GM23338 (cell line): ENCODE data around the gene ANKRD62. TPM values are rescaled to one million over a fixed set of nuclear protein-coding genes. Genes with fewer than 3 reads are reported as not detected.
A peak's percentile ranks its signal among the peaks of the same experiment; 100 is the strongest.

Source experiments
- ATAC-seq: fragments of 200-7000 bp; cut with Tn5 transposase; 3 replicates; pipeline ENCODE4 v1.9.1; 2020
- DNase-seq: peaks from one replicate; pipeline ENCODE4 v3.0.0-alpha.2; 2015; ENCODE audit warnings: low spot score
- H2AFZ ChIP-seq: fragments of 200-600 bp; sonication (generic); 2 replicates; pipeline ENCODE4 v1.8.0; 2016; ENCODE audit warnings: antibody characterized with exemption, mild to moderate bottlenecking, moderate library complexity
- H3F3A ChIP-seq: fragments of 200-600 bp; sonication (generic); replicated peaks from 2 replicates; pipeline ENCODE4 v1.8.0; 2017; ENCODE audit warnings: antibody characterized with exemption, mixed run types, low read depth
- H3K27ac ChIP-seq: fragments of 200-600 bp; sonication (generic); 2 replicates; pipeline ENCODE4 v1.6.1; 2016; ENCODE audit warnings: low read depth
- H3K27me3 ChIP-seq: fragments of 200-600 bp; sonication (generic); 2 replicates; pipeline ENCODE4 v1.8.0; 2016; ENCODE audit warnings: mild to moderate bottlenecking, mixed run types, moderate library complexity; ENCODE audit not compliant: insufficient read depth
- H3K36me3 ChIP-seq: fragments of 200-600 bp; sonication (generic); 2 replicates; pipeline ENCODE4 v1.8.0; 2016; ENCODE audit warnings: mild to moderate bottlenecking; ENCODE audit not compliant: insufficient read depth
- H3K4me1 ChIP-seq: fragments of 200-600 bp; sonication (generic); 2 replicates; pipeline ENCODE4 v1.8.0; 2016; ENCODE audit warnings: mild to moderate bottlenecking, moderate library complexity; ENCODE audit not compliant: insufficient read depth
- H3K4me2 ChIP-seq: fragments of 200-600 bp; sonication (generic); 2 replicates; pipeline ENCODE4 v1.7.1; 2017; ENCODE audit warnings: mixed run types
- H3K4me3 ChIP-seq: fragments of 200-600 bp; sonication (generic); 2 replicates; pipeline ENCODE4 v1.6.1; 2016; ENCODE audit warnings: mixed run types
- H3K79me2 ChIP-seq: fragments of 200-600 bp; sonication (generic); replicated peaks from 2 replicates; pipeline ENCODE4 v1.8.0; 2017; ENCODE audit warnings: mild to moderate bottlenecking; ENCODE audit not compliant: insufficient read depth
- H3K9me2 ChIP-seq: fragments of 200-600 bp; sonication (generic); 2 replicates; pipeline ENCODE4 v1.8.0; 2017; ENCODE audit not compliant: insufficient read depth
- H4K20me1 ChIP-seq: fragments of 200-600 bp; sonication (generic); replicated peaks from 2 replicates; pipeline ENCODE4 v1.8.0; 2017; ENCODE audit warnings: mild to moderate bottlenecking; ENCODE audit not compliant: insufficient read depth
- H3K27ac Mint-ChIP-seq: 2 replicates; pipeline ENCODE4 v1.8.0; 2020; ENCODE audit warnings: inconsistent platforms, mild to moderate bottlenecking, moderate library complexity, mixed read lengths
- H3K27me3 Mint-ChIP-seq: 3 replicates; pipeline ENCODE4 v1.8.0; 2022; ENCODE audit warnings: low read depth, mild to moderate bottlenecking, moderate library complexity, mixed read lengths, inconsistent platforms; ENCODE audit not compliant: insufficient read depth, poor library complexity
- H3K36me3 Mint-ChIP-seq: 3 replicates; pipeline ENCODE4 v1.8.0; 2021; ENCODE audit warnings: low read depth, mild to moderate bottlenecking, inconsistent platforms, moderate library complexity, mixed read lengths
- H3K4me1 Mint-ChIP-seq: 3 replicates; pipeline ENCODE4 v1.8.0; 2020; ENCODE audit warnings: mild to moderate bottlenecking, inconsistent platforms, mixed read lengths
- H3K4me3 Mint-ChIP-seq: 3 replicates; pipeline ENCODE4 v1.8.0; 2021; ENCODE audit warnings: moderate library complexity, mild to moderate bottlenecking, inconsistent platforms, mixed read lengths
- H3K9me3 Mint-ChIP-seq: 3 replicates; pipeline ENCODE4 v1.8.0; 2020; ENCODE audit warnings: moderate library complexity, mild to moderate bottlenecking, inconsistent platforms, mixed read lengths
- CTCF ChIP-seq, 2 experiments: fragments of 200-600 bp in 1 of 2; sonication (generic) in 1 of 2; conservative IDR thresholded peaks; 2 replicates each; pipeline versions ENCODE4 v1.5.1 to v1.6.1; 2016 to 2017; ENCODE audit warnings: antibody characterized with exemption in 2 of 2, low read depth in 2 of 2, mild to moderate bottlenecking in 2 of 2, moderate library complexity in 1 of 2
- EZH2 ChIP-seq: fragments of 200-600 bp; sonication (generic); IDR thresholded peaks from one replicate; pipeline ENCODE4 v1.8.0; 2017; ENCODE audit warnings: antibody characterized with exemption, mild to moderate bottlenecking, low read depth; ENCODE audit not compliant: unreplicated experiment
- EZH2phosphoT487 ChIP-seq: fragments of 200-600 bp; sonication (generic); IDR thresholded peaks from one replicate; pipeline ENCODE4 v1.8.1; 2018; ENCODE audit warnings: antibody characterized with exemption; ENCODE audit not compliant: unreplicated experiment
- JUNB ChIP-seq: IDR thresholded peaks from one replicate; pipeline ENCODE4 v1.6.1; 2016; ENCODE audit warnings: antibody characterized with exemption; ENCODE audit not compliant: unreplicated experiment
- POLR2AphosphoS5 ChIP-seq: IDR thresholded peaks from 2 replicates; pipeline ENCODE4 v1.6.1; 2016; ENCODE audit warnings: antibody characterized with exemption, low read depth
- ZNF114 ChIP-seq: fragments of 250-450 bp; sonication (Bioruptor Pico); IDR thresholded peaks from 2 replicates; pipeline ENCODE4 v1.5.0; 2020; ENCODE audit warnings: mild to moderate bottlenecking, moderate library complexity
- ZNF331 ChIP-seq: fragments of 250-450 bp; sonication (Bioruptor Pico); IDR thresholded peaks from 2 replicates; pipeline ENCODE4 v1.5.0; 2020; ENCODE audit warnings: low read depth, mild to moderate bottlenecking, moderate library complexity
- polyA plus RNA-seq: library from polyadenylated mRNA; unstranded; fragments of >200 nt; fragmentation: Nextera tagmentation; extraction: Ambion mirVana; gene quantifications from 2 replicates; pipeline ENCODE4 v1.2.1, GENCODE V29; 2016
- total RNA-seq: library from RNA; depleted of rRNA; stranded (reverse); fragments of >200 nt; shearing (Covaris generic); gene quantifications from 2 replicates; pipeline ENCODE4 v1.2.3, GENCODE V29; 2014
- TF ChIP-seq, protein P1 (sequence below): fragments of 250-450 bp; sonication (Bioruptor Pico); IDR thresholded peaks from 2 replicates; pipeline ENCODE4 v1.5.0; 2020; ENCODE audit warnings: mild to moderate bottlenecking, moderate library complexity
- TF ChIP-seq, protein P2 (sequence below): IDR thresholded peaks from one replicate; pipeline ENCODE4 v1.6.1; 2018; ENCODE audit warnings: antibody characterized with exemption; ENCODE audit not compliant: unreplicated experiment

ANKRD62 gene
- total and polyA plus RNA-seq, 2 experiments from 2014 or later: not detected

- H3K4me3 ChIP-seq: no peak overlapping the region
- DNase-seq: peak; percentile 63
- H3F3A ChIP-seq: no peaks in the 10 kb centered on the region
- peaks cover 8% of the 10 kb centered on the region for H3K4me1 Mint-ChIP-seq
- ATAC-seq: peak; percentile 83
- H3K27ac Mint-ChIP-seq: no peak overlapping the region
- H3K27me3 Mint-ChIP-seq: peaks cover 7% of the 10 kb centered on the region
- no peaks in the 10 kb centered on the region for H4K20me1 ChIP-seq
- peaks cover 3% of the 10 kb centered on the region; the same call in 1 of the 3 replicates for H3K9me3 Mint-ChIP-seq
- no peak overlapping the region for H3K4me3 Mint-ChIP-seq
- H3K27me3 ChIP-seq: no peaks in the 10 kb centered on the region
- no peak overlapping the region for H3K4me2 ChIP-seq
- 0 out of 2 replicates have a peak overlapping the region, but pooled peaks have one; percentile 52 for H2AFZ ChIP-seq
- H3K27ac ChIP-seq: no peak overlapping the region
- TF ChIP-seq CTCF (conservative IDR thresholded peaks at IDR 0.05; ENCODE audit: low read depth in 2 of 2) (peak; percentile 64 to 65), EZH2phosphoT487 (no peak)
- no peaks in the 10 kb centered on the region for H3K4me1 ChIP-seq
- H3K36me3 ChIP-seq: no peaks in the 10 kb centered on the region
- H3K36me3 Mint-ChIP-seq: no peaks in the 10 kb centered on the region
- no peaks in the 10 kb centered on the region for H3K79me2 ChIP-seq
- no peaks in the 10 kb centered on the region for H3K9me2 ChIP-seq
These were observed 45.4 kb upstream of the ANKRD62 start for GRCh38 chr18:12048010-12048826.

DNA sequence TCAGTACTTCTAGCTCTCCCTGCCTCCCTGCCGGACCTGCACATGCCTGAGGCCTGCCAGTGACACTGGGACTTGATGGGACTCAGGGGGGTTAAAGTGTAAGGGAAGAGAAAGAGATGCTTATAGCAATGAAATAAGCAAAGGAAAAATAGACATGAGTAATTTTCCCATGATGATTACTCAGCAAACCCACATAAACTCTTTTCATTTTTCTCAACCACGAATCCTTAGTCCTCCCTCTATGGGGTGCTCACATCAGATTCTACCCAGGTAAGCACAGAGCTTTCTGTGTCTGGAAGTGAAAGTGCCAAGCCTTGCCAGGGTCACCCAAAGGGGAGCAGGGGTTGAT lies 44.8 kb upstream of the ANKRD62 start:
- DNase-seq (no peak), ATAC-seq (no peak)
- Mint-ChIP-seq H3K27me3 (peaks cover 7% of the 10 kb centered on the region), H3K4me3 (no peak overlapping the region), H3K9me3 (peaks cover 3% of the 10 kb centered on the region; the same call in 1 of the 3 replicates), H3K4me1 (peaks cover 8% of the 10 kb centered on the region), H3K27ac (no peak overlapping the region), H3K36me3 (no peaks in the 10 kb centered on the region)
- H3K27ac ChIP-seq: no peak overlapping the region
- no peaks in the 10 kb centered on the region for H3K36me3 ChIP-seq
- H3K4me2 ChIP-seq: no peak overlapping the region
- H3K79me2 ChIP-seq: no peaks in the 10 kb centered on the region
- H3F3A ChIP-seq: no peaks in the 10 kb centered on the region
- no peaks in the 10 kb centered on the region for H3K9me2 ChIP-seq
- 0 out of 2 replicates have a peak overlapping the region, but pooled peaks have one; percentile 52 for H2AFZ ChIP-seq
- no peaks in the 10 kb centered on the region for H3K27me3 ChIP-seq
- H3K4me1 ChIP-seq: no peaks in the 10 kb centered on the region
- H3K4me3 ChIP-seq: no peak overlapping the region
- no peaks in the 10 kb centered on the region for H4K20me1 ChIP-seq
- TF ChIP-seq EZH2: no peak
- TF ChIP-seq ZNF331 (CRISPR knock-in tag): no peak
- TF ChIP-seq POLR2AphosphoS5: no peak
- TF ChIP-seq, protein P1, sequence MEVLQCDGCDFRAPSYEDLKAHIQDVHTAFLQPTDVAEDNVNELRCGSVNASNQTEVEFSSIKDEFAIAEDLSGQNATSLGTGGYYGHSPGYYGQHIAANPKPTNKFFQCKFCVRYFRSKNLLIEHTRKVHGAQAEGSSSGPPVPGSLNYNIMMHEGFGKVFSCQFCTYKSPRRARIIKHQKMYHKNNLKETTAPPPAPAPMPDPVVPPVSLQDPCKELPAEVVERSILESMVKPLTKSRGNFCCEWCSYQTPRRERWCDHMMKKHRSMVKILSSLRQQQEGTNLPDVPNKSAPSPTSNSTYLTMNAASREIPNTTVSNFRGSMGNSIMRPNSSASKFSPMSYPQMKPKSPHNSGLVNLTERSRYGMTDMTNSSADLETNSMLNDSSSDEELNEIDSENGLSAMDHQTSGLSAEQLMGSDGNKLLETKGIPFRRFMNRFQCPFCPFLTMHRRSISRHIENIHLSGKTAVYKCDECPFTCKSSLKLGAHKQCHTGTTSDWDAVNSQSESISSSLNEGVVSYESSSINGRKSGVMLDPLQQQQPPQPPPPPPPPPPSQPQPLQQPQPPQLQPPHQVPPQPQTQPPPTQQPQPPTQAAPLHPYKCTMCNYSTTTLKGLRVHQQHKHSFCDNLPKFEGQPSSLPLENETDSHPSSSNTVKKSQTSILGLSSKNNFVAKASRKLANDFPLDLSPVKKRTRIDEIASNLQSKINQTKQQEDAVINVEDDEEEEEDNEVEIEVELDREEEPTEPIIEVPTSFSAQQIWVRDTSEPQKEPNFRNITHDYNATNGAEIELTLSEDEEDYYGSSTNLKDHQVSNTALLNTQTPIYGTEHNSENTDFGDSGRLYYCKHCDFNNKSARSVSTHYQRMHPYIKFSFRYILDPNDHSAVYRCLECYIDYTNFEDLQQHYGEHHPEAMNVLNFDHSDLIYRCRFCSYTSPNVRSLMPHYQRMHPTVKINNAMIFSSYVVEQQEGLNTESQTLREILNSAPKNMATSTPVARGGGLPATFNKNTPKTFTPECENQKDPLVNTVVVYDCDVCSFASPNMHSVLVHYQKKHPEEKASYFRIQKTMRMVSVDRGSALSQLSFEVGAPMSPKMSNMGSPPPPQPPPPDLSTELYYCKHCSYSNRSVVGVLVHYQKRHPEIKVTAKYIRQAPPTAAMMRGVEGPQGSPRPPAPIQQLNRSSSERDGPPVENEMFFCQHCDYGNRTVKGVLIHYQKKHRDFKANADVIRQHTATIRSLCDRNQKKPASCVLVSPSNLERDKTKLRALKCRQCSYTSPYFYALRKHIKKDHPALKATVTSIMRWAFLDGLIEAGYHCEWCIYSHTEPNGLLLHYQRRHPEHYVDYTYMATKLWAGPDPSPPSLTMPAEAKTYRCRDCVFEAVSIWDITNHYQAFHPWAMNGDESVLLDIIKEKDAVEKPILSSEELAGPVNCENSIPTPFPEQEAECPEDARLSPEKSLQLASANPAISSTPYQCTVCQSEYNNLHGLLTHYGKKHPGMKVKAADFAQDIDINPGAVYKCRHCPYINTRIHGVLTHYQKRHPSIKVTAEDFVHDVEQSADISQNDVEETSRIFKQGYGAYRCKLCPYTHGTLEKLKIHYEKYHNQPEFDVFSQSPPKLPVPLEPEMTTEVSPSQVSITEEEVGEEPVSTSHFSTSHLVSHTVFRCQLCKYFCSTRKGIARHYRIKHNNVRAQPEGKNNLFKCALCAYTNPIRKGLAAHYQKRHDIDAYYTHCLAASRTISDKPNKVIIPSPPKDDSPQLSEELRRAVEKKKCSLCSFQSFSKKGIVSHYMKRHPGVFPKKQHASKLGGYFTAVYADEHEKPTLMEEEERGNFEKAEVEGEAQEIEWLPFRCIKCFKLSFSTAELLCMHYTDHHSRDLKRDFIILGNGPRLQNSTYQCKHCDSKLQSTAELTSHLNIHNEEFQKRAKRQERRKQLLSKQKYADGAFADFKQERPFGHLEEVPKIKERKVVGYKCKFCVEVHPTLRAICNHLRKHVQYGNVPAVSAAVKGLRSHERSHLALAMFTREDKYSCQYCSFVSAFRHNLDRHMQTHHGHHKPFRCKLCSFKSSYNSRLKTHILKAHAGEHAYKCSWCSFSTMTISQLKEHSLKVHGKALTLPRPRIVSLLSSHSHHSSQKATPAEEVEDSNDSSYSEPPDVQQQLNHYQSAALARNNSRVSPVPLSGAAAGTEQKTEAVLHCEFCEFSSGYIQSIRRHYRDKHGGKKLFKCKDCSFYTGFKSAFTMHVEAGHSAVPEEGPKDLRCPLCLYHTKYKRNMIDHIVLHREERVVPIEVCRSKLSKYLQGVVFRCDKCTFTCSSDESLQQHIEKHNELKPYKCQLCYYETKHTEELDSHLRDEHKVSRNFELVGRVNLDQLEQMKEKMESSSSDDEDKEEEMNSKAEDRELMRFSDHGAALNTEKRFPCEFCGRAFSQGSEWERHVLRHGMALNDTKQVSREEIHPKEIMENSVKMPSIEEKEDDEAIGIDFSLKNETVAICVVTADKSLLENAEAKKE: no peak
- no peak for TF ChIP-seq EZH2phosphoT487
- TF ChIP-seq JUNB: no peak
- TF ChIP-seq ZNF114: no peak
- TF ChIP-seq, protein P2, sequence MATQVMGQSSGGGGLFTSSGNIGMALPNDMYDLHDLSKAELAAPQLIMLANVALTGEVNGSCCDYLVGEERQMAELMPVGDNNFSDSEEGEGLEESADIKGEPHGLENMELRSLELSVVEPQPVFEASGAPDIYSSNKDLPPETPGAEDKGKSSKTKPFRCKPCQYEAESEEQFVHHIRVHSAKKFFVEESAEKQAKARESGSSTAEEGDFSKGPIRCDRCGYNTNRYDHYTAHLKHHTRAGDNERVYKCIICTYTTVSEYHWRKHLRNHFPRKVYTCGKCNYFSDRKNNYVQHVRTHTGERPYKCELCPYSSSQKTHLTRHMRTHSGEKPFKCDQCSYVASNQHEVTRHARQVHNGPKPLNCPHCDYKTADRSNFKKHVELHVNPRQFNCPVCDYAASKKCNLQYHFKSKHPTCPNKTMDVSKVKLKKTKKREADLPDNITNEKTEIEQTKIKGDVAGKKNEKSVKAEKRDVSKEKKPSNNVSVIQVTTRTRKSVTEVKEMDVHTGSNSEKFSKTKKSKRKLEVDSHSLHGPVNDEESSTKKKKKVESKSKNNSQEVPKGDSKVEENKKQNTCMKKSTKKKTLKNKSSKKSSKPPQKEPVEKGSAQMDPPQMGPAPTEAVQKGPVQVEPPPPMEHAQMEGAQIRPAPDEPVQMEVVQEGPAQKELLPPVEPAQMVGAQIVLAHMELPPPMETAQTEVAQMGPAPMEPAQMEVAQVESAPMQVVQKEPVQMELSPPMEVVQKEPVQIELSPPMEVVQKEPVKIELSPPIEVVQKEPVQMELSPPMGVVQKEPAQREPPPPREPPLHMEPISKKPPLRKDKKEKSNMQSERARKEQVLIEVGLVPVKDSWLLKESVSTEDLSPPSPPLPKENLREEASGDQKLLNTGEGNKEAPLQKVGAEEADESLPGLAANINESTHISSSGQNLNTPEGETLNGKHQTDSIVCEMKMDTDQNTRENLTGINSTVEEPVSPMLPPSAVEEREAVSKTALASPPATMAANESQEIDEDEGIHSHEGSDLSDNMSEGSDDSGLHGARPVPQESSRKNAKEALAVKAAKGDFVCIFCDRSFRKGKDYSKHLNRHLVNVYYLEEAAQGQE: no peak
